Endometrial microvascular endothelial cells (primary cell): ENCODE results near the gene CPE. TPM values are rescaled to one million over a fixed set of nuclear protein-coding genes. Genes with fewer than 3 reads are reported as not detected.

Source experiments
- in situ Hi-C: cut with HindIII; loops from 2 replicates; pipeline ENCODE4 v1.10.0; 2017; ENCODE audit warnings: low sequenced_read_pairs, low pct_unique_long_range_greater_than_20kb; ENCODE audit errors: inconsistent ontology term
- total RNA-seq: library from RNA; depleted of rRNA; stranded (reverse); fragments of >200 nt; gene quantifications from one replicate; pipeline ENCODE4 v1.2.3, GENCODE V29; 2015; ENCODE audit errors: inconsistent ontology term

CPE gene
- total RNA-seq, 1 donor from 2014 or later = 0.09 TPM

- in situ Hi-C loops = no loop called here
These were observed 141.3 kb downstream of the CPE start for GRCh38 chr4:165520086-165520485.

GRCh38 chr4:165522050-165522449, 143.2 kb downstream of the CPE start:
- in situ Hi-C loops = no loop called here

GRCh38 chr4:165524532-165525190, 145.9 kb downstream of the CPE start:
- in situ Hi-C loops = no loop called here

- in situ Hi-C loops = no loop called here
These were observed 154.2 kb downstream of the CPE start for GRCh38 chr4:165532976-165533375.

- in situ Hi-C loops = no loop called here
These were observed 158.3 kb downstream of the CPE start for GRCh38 chr4:165537028-165537648.

- in situ Hi-C loops = no loop called here
These were observed 161.0 kb downstream of the CPE start for GRCh38 chr4:165539801-165540200.

- in situ Hi-C loops = no loop called here
These were observed 161.5 kb downstream of the CPE start for GRCh38 chr4:165540206-165540830.

- in situ Hi-C loops = no loop called here
These were observed 163.1 kb downstream of the CPE start for GRCh38 chr4:165541851-165542459.

- in situ Hi-C loops = no loop called here
These were observed 163.7 kb downstream of the CPE start for GRCh38 chr4:165542476-165542875.

Other genes starting within 250 kb of the CPE start
- 32.3 TPM for gene KLHL2, start 171.4 kb upstream of the CPE start, total RNA-seq
- 47.7 TPM for gene MSMO1, start 51.3 kb upstream of the CPE start, total RNA-seq